Measurements from ENCODE around the gene POLR1C. TPM values are rescaled to one million over a fixed set of nuclear protein-coding genes. Genes with fewer than 3 reads are reported as not detected.
"Not testable (repeated sequence)": the region's sequence is repeated elsewhere in the genome, so short reads cannot be mapped to it uniquely, and the experiment has no call there.

POLR1C gene
- total RNA-seq, 1 donor from 2014 or later: 39.5 TPM

GRCh38 chr6:43540507-43540906 lies 23.6 kb downstream of the POLR1C start:
- no peak for DNase-seq (ENCODE audit: low spot score in 2 of 2, unreplicated experiment in 2 of 2)
- Mint-ChIP-seq H3K4me1 (no peaks in the 10 kb centered on the region), H3K36me3 (peaks cover 34% of the 10 kb centered on the region), H3K4me3 (no peak overlapping the region), H3K9me3 (no peaks in the 10 kb centered on the region), H3K27me3 (ENCODE audit: low read depth) (no peaks in the 10 kb centered on the region), H3K27ac (no peak overlapping the region)
- TF ChIP-seq CTCF (IDR thresholded peaks at IDR 0.05; ENCODE audit: unreplicated experiment): no peak

GRCh38 chr6:43541774-43542471 lies 25.0 kb downstream of the POLR1C start:
- H3K4me1 Mint-ChIP-seq: no peaks in the 10 kb centered on the region

GRCh38 chr6:43544461-43544860 lies 27.6 kb downstream of the POLR1C start:
- DNase-seq (ENCODE audit: low spot score in 2 of 2, unreplicated experiment in 2 of 2): no peak
- peaks cover 42% of the 10 kb centered on the region for H3K36me3 Mint-ChIP-seq
- no peaks in the 10 kb centered on the region for H3K4me1 Mint-ChIP-seq
- no peaks in the 10 kb centered on the region for H3K27me3 Mint-ChIP-seq (ENCODE audit: low read depth)
- TF ChIP-seq CTCF (IDR thresholded peaks at IDR 0.05; ENCODE audit: unreplicated experiment): no peak
- no peak overlapping the region for H3K27ac Mint-ChIP-seq
- no peaks in the 10 kb centered on the region for H3K9me3 Mint-ChIP-seq
- no peak overlapping the region for H3K4me3 Mint-ChIP-seq

More at GRCh38 chr6:43541774-43542471, 25.0 kb downstream of the POLR1C start:
- DNase-seq (ENCODE audit: low spot score in 2 of 2, unreplicated experiment in 2 of 2): no peak
- H3K9me3 Mint-ChIP-seq: no peaks in the 10 kb centered on the region
- TF ChIP-seq CTCF (IDR thresholded peaks at IDR 0.05; ENCODE audit: unreplicated experiment): no peak
- peaks cover 43% of the 10 kb centered on the region for H3K36me3 Mint-ChIP-seq
- H3K27ac Mint-ChIP-seq: no peak overlapping the region
- H3K27me3 Mint-ChIP-seq (ENCODE audit: low read depth): no peaks in the 10 kb centered on the region
- no peak overlapping the region for H3K4me3 Mint-ChIP-seq

GRCh38 chr6:43547222-43547621 lies 30.3 kb downstream of the POLR1C start:
- no peak overlapping the region for H3K27ac Mint-ChIP-seq
- H3K4me1 Mint-ChIP-seq: no peaks in the 10 kb centered on the region
- H3K4me3 Mint-ChIP-seq: no peak overlapping the region
- H3K36me3 Mint-ChIP-seq: peaks cover 41% of the 10 kb centered on the region
- TF ChIP-seq CTCF (IDR thresholded peaks at IDR 0.05; ENCODE audit: unreplicated experiment): no peak
- no peaks in the 10 kb centered on the region for H3K9me3 Mint-ChIP-seq
- no peak for DNase-seq (ENCODE audit: low spot score in 2 of 2, unreplicated experiment in 2 of 2)
- H3K27me3 Mint-ChIP-seq (ENCODE audit: low read depth): no peaks in the 10 kb centered on the region

GRCh38 chr6:43557620-43558019 lies 40.7 kb downstream of the POLR1C start:
- not testable (repeated sequence) for DNase-seq (ENCODE audit: low spot score in 2 of 2, unreplicated experiment in 2 of 2); H3K27ac Mint-ChIP-seq; H3K9me3 Mint-ChIP-seq; H3K27me3 Mint-ChIP-seq (ENCODE audit: low read depth); H3K4me1 Mint-ChIP-seq; H3K4me3 Mint-ChIP-seq
- peaks cover 48% of the 10 kb centered on the region for H3K36me3 Mint-ChIP-seq

- no peak for TF ChIP-seq CTCF (IDR thresholded peaks at IDR 0.05; ENCODE audit: unreplicated experiment)
- Mint-ChIP-seq H3K9me3 (no peaks in the 10 kb centered on the region), H3K27ac (no peak overlapping the region), H3K27me3 (ENCODE audit: low read depth) (no peaks in the 10 kb centered on the region), H3K4me1 (no peaks in the 10 kb centered on the region), H3K36me3 (peaks cover 38% of the 10 kb centered on the region), H3K4me3 (no peak overlapping the region)
- no peak for DNase-seq (ENCODE audit: low spot score in 2 of 2, unreplicated experiment in 2 of 2)
Measured at GRCh38 chr6:43559328-43559727, 42.4 kb downstream of the POLR1C start.

Data from mesothelial cell of epicardium (in vitro differentiated cells).